ENCODE measurements around the gene ARID1B. TPM values are rescaled to one million over a fixed set of nuclear protein-coding genes. Genes with fewer than 3 reads are reported as not detected.

The ARID1B gene
- total RNA-seq, 1 experiment from 2014 or later = 35.6 TPM

DNA sequence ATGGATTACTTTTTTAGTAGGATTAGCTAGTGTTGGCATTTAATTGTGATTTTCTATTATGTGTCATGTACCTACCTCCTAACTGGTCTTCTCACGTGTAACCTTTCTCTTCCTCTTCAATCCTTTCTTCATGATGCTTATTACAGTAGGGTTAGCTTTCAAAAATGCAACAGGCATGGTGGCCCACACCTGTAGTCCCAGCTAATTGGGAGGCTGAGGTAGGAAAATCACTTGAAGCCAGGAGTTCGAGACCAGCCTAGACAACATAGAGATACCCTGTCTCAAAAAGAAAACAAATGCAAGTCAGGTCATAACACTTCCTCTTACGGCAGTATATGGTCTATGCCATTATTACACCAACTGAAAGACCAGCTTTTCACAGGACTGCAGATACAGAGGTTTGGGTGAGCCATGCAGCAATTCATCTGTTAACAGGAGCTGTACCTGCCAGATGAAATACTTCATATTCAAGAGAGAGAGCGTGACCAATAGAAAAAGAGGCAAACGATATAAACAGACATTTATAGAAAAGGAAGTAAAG is 351.1 kb downstream of the ARID1B start:
- CTCF ChIA-PET = no interaction called here
- no TSS peak for BruUV-seq (replicated peaks)
- no peak for ATAC-seq
- POLR2A ChIA-PET = no interaction called here
- Histone ChIP-seq H3K9me3 (ENCODE audit: control insufficient read depth in 1 of 2, insufficient read depth in 1 of 2, low read depth in 1 of 2, low read length in 2 of 2) (no peaks in the 10 kb centered on the region), H3K9ac (ENCODE audit: low read length) (no peak overlapping the region), H3K36me3 (ENCODE audit: control insufficient read depth in 1 of 2, insufficient read depth in 2 of 2, low read length in 2 of 2) (no peaks in the 10 kb centered on the region), H3K27ac (ENCODE audit: low read depth, low read length) (no peak overlapping the region), H3K4me2 (ENCODE audit: low read length) (no peak overlapping the region), H3K4me1 (ENCODE audit: control insufficient read depth in 1 of 2, insufficient read depth in 2 of 2, low read length in 2 of 2) (peaks cover 4% of the 10 kb centered on the region in 2 experiments; a peak in 2 of 4 replicates), H2AFZ (ENCODE audit: low read depth, low read length, poor library complexity, severe bottlenecking) (no peak overlapping the region), H3K27me3 (ENCODE audit: insufficient read depth, low read length) (no peaks in the 10 kb centered on the region), H3K4me3 (replicated peaks in 1 of 2; ENCODE audit: low read depth in 1 of 2, low read length in 2 of 2) (no peak overlapping the region), H4K20me1 (ENCODE audit: insufficient read depth) (no peaks in the 10 kb centered on the region), H3K9me2 (ENCODE audit: insufficient read depth) (no peaks in the 10 kb centered on the region), H3K79me2 (ENCODE audit: insufficient read depth, low read length) (no peaks in the 10 kb centered on the region)
- RAD21 ChIA-PET (ENCODE audit: low non-redundant PET in 1 of 2, low total read pairs in 2 of 2, uncharacterized antibody in 2 of 2, unreplicated experiment in 2 of 2) = no interaction called here
- DNase-seq (ENCODE audit: low read depth, low spot score) = no peak
- intact Hi-C loops (cut with micrococcal nuclease) = no loop called here
- TF ChIP-seq ELF1 (IDR thresholded peaks at IDR 0.05; ENCODE audit: borderline replicate concordance, low read depth) (no peak), EZH2 (IDR thresholded peaks at IDR 0.05) (no peak), JUND (IDR thresholded peaks at IDR 0.05) (no peak), SRF (IDR thresholded peaks at IDR 0.05; ENCODE audit: low read depth) (no peak)

DNA sequence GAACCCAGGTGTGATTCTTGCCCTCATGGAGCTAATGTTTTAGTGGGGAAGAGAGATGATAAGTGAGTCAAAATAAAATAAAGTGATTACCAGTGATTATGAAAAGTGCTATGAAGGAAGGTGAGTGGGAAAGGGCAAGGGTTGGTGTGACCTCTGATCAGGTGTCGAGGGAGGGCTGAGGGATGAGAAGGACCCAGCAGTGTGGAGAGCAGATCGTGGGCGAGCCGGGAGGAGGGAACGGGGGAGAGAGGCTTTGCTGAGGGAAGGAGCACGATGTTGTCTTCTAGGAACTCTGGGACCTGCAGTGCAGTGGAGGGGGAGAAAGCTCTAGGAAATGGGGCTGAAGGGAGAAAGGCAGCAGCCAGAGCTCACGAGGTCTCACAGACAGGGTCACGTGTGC is 354.1 kb downstream of the ARID1B start:
- DNase-seq (ENCODE audit: low read depth, low spot score) (no peak), ATAC-seq (no peak)
- H2AFZ ChIP-seq (ENCODE audit: low read depth, low read length, poor library complexity, severe bottlenecking) = no peak overlapping the region
- H3K4me2 ChIP-seq (ENCODE audit: low read length) = no peak overlapping the region
- no peak for TF ChIP-seq JUND (IDR thresholded peaks at IDR 0.05)
- TF ChIP-seq YY1 (IDR thresholded peaks at IDR 0.05; ENCODE audit: extremely low read depth, insufficient replicate concordance, low read depth, low read length) = no peak
- no peak for TF ChIP-seq ZFX (IDR thresholded peaks at IDR 0.05)
- no peak for TF ChIP-seq RAD21 (IDR thresholded peaks at IDR 0.05; ENCODE audit: low read depth)
- no peak for TF ChIP-seq EZH2 (IDR thresholded peaks at IDR 0.05)
- TF ChIP-seq, protein P1, sequence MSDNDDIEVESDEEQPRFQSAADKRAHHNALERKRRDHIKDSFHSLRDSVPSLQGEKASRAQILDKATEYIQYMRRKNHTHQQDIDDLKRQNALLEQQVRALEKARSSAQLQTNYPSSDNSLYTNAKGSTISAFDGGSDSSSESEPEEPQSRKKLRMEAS (IDR thresholded peaks at IDR 0.05) = no peak
- no peak for TF ChIP-seq EZH2phosphoT487 (IDR thresholded peaks at IDR 0.05; ENCODE audit: borderline replicate concordance)
- TF ChIP-seq CBX3 (IDR thresholded peaks at IDR 0.05; ENCODE audit: low read depth) = no peak
- no peak for TF ChIP-seq TCF7L2 (IDR thresholded peaks at IDR 0.05; ENCODE audit: borderline replicate concordance, extremely low read depth, insufficient read depth, insufficient read length)
- TF ChIP-seq, protein P2, sequence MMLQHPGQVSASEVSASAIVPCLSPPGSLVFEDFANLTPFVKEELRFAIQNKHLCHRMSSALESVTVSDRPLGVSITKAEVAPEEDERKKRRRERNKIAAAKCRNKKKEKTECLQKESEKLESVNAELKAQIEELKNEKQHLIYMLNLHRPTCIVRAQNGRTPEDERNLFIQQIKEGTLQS (IDR thresholded peaks at IDR 0.05) = no peak
- TF ChIP-seq ZNF274 (IDR thresholded peaks at IDR 0.05; ENCODE audit: low read depth, low read length) = no peak
- TF ChIP-seq SP1 (IDR thresholded peaks at IDR 0.05; ENCODE audit: low read depth) = no peak
- TF ChIP-seq SRF (IDR thresholded peaks at IDR 0.05; ENCODE audit: low read depth) = no peak
- H3K27ac ChIP-seq (ENCODE audit: low read depth, low read length) = no peak overlapping the region
- no peaks in the 10 kb centered on the region for H3K9me3 ChIP-seq (ENCODE audit: control insufficient read depth in 1 of 2, insufficient read depth in 1 of 2, low read depth in 1 of 2, low read length in 2 of 2)
- H3K36me3 ChIP-seq (ENCODE audit: control insufficient read depth in 1 of 2, insufficient read depth in 2 of 2, low read length in 2 of 2) = no peaks in the 10 kb centered on the region
- peaks cover under 1 to 2% of the 10 kb centered on the region in 2 experiments; a peak in 2 of 4 replicates for H3K4me1 ChIP-seq (ENCODE audit: control insufficient read depth in 1 of 2, insufficient read depth in 2 of 2, low read length in 2 of 2)
- ChIA-PET CTCF (no interaction called here), POLR2A (no interaction called here), RAD21 (ENCODE audit: low non-redundant PET in 1 of 2, low total read pairs in 2 of 2, uncharacterized antibody in 2 of 2, unreplicated experiment in 2 of 2) (no interaction called here)
- H3K79me2 ChIP-seq (ENCODE audit: insufficient read depth, low read length) = no peaks in the 10 kb centered on the region
- intact Hi-C loops (cut with micrococcal nuclease) = no loop called here
- H3K9ac ChIP-seq (ENCODE audit: low read length) = no peak overlapping the region
- H3K4me3 ChIP-seq (replicated peaks in 1 of 2; ENCODE audit: low read depth in 1 of 2, low read length in 2 of 2) = no peak overlapping the region
- H3K9me2 ChIP-seq (ENCODE audit: insufficient read depth) = no peaks in the 10 kb centered on the region
- H4K20me1 ChIP-seq (ENCODE audit: insufficient read depth) = no peaks in the 10 kb centered on the region
- no TSS peak for BruUV-seq (replicated peaks)
- H3K27me3 ChIP-seq (ENCODE audit: insufficient read depth, low read length) = no peaks in the 10 kb centered on the region
